ENCODE results near the gene CTU1.

DNA sequence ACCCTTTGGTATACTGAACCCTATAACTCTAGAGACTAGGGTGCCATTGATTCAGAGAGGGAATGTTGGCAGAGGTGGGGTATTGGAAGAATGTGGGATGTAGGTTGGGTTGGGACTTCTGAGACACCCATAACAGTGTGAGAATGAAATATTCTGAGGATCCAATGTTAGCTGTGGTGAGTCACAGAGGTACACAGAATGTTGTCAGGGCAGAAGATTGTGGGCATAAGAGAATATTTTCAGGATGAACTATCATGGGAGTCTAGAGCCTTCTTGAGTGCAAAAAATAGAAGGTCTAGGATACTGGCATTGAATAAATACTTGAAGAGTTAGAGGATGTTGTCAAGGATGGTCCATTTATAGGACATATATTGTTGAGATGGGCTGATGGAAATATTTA is 52.3 kb downstream of the CTU1 start:
- TF ChIP-seq, protein P1, sequence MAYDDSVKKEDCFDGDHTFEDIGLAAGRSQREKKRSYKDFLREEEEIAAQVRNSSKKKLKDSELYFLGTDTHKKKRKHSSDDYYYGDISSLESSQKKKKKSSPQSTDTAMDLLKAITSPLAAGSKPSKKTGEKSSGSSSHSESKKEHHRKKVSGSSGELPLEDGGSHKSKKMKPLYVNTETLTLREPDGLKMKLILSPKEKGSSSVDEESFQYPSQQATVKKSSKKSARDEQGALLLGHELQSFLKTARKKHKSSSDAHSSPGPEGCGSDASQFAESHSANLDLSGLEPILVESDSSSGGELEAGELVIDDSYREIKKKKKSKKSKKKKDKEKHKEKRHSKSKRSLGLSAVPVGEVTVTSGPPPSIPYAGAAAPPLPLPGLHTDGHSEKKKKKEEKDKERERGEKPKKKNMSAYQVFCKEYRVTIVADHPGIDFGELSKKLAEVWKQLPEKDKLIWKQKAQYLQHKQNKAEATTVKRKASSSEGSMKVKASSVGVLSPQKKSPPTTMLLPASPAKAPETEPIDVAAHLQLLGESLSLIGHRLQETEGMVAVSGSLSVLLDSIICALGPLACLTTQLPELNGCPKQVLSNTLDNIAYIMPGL (CRISPR knock-in tag; IDR thresholded peaks at IDR 0.05): no peak
- TF ChIP-seq MYBL2 (CRISPR knock-in tag; IDR thresholded peaks at IDR 0.05) (no peak), ELF4 (CRISPR knock-in tag; IDR thresholded peaks at IDR 0.05; ENCODE audit: low read depth) (no peak), NR3C1 (CRISPR knock-in tag; conservative IDR thresholded peaks at IDR 0.05; ENCODE audit: low read depth) (no peak), KAT7 (CRISPR knock-in tag; IDR thresholded peaks at IDR 0.05; ENCODE audit: borderline replicate concordance) (no peak)
- TF ChIP-seq, protein P2, sequence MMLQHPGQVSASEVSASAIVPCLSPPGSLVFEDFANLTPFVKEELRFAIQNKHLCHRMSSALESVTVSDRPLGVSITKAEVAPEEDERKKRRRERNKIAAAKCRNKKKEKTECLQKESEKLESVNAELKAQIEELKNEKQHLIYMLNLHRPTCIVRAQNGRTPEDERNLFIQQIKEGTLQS (CRISPR knock-in tag; conservative IDR thresholded peaks at IDR 0.05): no peak
- TF ChIP-seq, protein P3, sequence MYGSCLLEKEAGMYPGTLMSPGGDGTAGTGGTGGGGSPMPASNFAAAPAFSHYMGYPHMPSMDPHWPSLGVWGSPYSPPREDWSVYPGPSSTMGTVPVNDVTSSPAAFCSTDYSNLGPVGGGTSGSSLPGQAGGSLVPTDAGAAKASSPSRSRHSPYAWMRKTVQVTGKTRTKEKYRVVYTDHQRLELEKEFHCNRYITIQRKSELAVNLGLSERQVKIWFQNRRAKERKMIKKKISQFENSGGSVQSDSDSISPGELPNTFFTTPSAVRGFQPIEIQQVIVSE (CRISPR knock-in tag; IDR thresholded peaks at IDR 0.05; ENCODE audit: borderline replicate concordance): no peak
- TF ChIP-seq, protein P4, sequence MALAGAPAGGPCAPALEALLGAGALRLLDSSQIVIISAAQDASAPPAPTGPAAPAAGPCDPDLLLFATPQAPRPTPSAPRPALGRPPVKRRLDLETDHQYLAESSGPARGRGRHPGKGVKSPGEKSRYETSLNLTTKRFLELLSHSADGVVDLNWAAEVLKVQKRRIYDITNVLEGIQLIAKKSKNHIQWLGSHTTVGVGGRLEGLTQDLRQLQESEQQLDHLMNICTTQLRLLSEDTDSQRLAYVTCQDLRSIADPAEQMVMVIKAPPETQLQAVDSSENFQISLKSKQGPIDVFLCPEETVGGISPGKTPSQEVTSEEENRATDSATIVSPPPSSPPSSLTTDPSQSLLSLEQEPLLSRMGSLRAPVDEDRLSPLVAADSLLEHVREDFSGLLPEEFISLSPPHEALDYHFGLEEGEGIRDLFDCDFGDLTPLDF (CRISPR knock-in tag; IDR thresholded peaks at IDR 0.05): no peak
- TF ChIP-seq, protein P5, sequence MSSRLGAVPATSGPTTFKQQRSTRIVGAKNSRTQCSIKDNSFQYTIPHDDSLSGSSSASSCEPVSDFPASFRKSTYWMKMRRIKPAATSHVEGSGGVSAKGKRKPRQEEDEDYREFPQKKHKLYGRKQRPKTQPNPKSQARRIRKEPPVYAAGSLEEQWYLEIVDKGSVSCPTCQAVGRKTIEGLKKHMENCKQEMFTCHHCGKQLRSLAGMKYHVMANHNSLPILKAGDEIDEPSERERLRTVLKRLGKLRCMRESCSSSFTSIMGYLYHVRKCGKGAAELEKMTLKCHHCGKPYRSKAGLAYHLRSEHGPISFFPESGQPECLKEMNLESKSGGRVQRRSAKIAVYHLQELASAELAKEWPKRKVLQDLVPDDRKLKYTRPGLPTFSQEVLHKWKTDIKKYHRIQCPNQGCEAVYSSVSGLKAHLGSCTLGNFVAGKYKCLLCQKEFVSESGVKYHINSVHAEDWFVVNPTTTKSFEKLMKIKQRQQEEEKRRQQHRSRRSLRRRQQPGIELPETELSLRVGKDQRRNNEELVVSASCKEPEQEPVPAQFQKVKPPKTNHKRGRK (CRISPR knock-in tag; IDR thresholded peaks at IDR 0.05; ENCODE audit: borderline replicate concordance): no peak
- TF ChIP-seq, protein P6, sequence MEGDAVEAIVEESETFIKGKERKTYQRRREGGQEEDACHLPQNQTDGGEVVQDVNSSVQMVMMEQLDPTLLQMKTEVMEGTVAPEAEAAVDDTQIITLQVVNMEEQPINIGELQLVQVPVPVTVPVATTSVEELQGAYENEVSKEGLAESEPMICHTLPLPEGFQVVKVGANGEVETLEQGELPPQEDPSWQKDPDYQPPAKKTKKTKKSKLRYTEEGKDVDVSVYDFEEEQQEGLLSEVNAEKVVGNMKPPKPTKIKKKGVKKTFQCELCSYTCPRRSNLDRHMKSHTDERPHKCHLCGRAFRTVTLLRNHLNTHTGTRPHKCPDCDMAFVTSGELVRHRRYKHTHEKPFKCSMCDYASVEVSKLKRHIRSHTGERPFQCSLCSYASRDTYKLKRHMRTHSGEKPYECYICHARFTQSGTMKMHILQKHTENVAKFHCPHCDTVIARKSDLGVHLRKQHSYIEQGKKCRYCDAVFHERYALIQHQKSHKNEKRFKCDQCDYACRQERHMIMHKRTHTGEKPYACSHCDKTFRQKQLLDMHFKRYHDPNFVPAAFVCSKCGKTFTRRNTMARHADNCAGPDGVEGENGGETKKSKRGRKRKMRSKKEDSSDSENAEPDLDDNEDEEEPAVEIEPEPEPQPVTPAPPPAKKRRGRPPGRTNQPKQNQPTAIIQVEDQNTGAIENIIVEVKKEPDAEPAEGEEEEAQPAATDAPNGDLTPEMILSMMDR (IDR thresholded peaks at IDR 0.05): no peak
- TF ChIP-seq, protein P7, sequence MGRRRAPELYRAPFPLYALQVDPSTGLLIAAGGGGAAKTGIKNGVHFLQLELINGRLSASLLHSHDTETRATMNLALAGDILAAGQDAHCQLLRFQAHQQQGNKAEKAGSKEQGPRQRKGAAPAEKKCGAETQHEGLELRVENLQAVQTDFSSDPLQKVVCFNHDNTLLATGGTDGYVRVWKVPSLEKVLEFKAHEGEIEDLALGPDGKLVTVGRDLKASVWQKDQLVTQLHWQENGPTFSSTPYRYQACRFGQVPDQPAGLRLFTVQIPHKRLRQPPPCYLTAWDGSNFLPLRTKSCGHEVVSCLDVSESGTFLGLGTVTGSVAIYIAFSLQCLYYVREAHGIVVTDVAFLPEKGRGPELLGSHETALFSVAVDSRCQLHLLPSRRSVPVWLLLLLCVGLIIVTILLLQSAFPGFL (CRISPR knock-in tag; IDR thresholded peaks at IDR 0.05; ENCODE audit: borderline replicate concordance): no peak

All from WTC11 (cell line).